RWPE2 (cell line): ENCODE results near the gene HPS4.

Experiments used
- ATAC-seq: fragments of 200-7000 bp; cut with Tn5 transposase; 3 replicates; pipeline ENCODE4 v1.9.1; 2021; ENCODE audit warnings: low read depth
- DNase-seq: peaks from one replicate; pipeline ENCODE4 v3.0.0-alpha.2; 2020; ENCODE audit warnings: low spot score
- H3K27ac ChIP-seq: fragments of 450-650 bp; 2 replicates; pipeline ENCODE4 v1.5.1; 2017; ENCODE audit warnings: mild to moderate bottlenecking; ENCODE audit not compliant: poor library complexity, severe bottlenecking
- H3K27me3 ChIP-seq: fragments of 250-450 bp; sonication (Bioruptor Pico); 2 replicates; pipeline ENCODE4 v1.5.1; 2021; ENCODE audit warnings: mild to moderate bottlenecking, moderate library complexity; ENCODE audit not compliant: insufficient read depth, poor library complexity, severe bottlenecking
- H3K36me3 ChIP-seq: fragments of 250-450 bp; sonication (Bioruptor Pico); 2 replicates; pipeline ENCODE4 v1.5.1; 2020; ENCODE audit warnings: low read depth, mild to moderate bottlenecking, moderate library complexity
- H3K4me1 ChIP-seq: fragments of 250-450 bp; sonication (Bioruptor Pico); 2 replicates; pipeline ENCODE4 v1.5.1; 2021; ENCODE audit warnings: mild to moderate bottlenecking, moderate library complexity; ENCODE audit not compliant: insufficient read depth, poor library complexity, severe bottlenecking
- H3K4me3 ChIP-seq: fragments of 250-450 bp; sonication (Bioruptor Pico); 2 replicates; pipeline ENCODE4 v1.5.1; 2021; ENCODE audit warnings: mild to moderate bottlenecking, moderate library complexity; ENCODE audit not compliant: severe bottlenecking
- H3K9me3 ChIP-seq: fragments of 250-450 bp; sonication (Bioruptor Pico); 2 replicates; pipeline ENCODE4 v1.5.1; 2021; ENCODE audit warnings: mild to moderate bottlenecking, moderate library complexity; ENCODE audit not compliant: severe bottlenecking
- TF ChIP-seq, protein P1 (sequence below): fragments of 450-650 bp; IDR thresholded peaks from one replicate; pipeline ENCODE4 v1.5.1; 2017; ENCODE audit warnings: mild to moderate bottlenecking, moderate library complexity; ENCODE audit not compliant: poor library complexity, severe bottlenecking

HPS4 gene

DNA sequence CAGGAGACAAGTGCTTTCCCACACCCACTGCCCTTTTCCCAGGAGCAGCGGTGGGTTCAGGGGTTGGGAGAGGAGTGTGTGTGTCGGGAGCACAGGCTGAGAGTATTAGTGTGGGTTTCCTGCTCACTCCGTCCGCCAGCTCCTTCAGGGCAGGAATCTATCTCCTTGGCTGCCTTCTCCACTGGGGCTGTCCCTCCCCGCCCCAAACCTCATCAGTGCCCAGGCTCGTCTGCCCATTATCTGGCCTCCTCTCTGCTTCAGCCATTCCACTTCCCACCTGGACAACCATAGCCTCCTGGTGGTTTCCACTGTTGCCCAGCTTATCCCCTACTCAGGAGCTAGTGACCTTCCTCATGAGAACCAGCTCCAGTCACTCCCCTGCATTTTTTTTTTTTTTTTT lies 34.6 kb downstream of the HPS4 start:
- H3K27me3 ChIP-seq: no peaks in the 10 kb centered on the region
- H3K4me1 ChIP-seq: no peaks in the 10 kb centered on the region
- no peak overlapping the region for H3K4me3 ChIP-seq
- ATAC-seq: no peak
- H3K9me3 ChIP-seq: no peaks in the 10 kb centered on the region
- H3K36me3 ChIP-seq: peaks cover 34% of the 10 kb centered on the region
- TF ChIP-seq, protein P1, sequence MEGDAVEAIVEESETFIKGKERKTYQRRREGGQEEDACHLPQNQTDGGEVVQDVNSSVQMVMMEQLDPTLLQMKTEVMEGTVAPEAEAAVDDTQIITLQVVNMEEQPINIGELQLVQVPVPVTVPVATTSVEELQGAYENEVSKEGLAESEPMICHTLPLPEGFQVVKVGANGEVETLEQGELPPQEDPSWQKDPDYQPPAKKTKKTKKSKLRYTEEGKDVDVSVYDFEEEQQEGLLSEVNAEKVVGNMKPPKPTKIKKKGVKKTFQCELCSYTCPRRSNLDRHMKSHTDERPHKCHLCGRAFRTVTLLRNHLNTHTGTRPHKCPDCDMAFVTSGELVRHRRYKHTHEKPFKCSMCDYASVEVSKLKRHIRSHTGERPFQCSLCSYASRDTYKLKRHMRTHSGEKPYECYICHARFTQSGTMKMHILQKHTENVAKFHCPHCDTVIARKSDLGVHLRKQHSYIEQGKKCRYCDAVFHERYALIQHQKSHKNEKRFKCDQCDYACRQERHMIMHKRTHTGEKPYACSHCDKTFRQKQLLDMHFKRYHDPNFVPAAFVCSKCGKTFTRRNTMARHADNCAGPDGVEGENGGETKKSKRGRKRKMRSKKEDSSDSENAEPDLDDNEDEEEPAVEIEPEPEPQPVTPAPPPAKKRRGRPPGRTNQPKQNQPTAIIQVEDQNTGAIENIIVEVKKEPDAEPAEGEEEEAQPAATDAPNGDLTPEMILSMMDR: no peak
- H3K27ac ChIP-seq: no peak overlapping the region
- no peak for DNase-seq

GRCh38 chr22:26448334-26448733 lies 35.2 kb downstream of the HPS4 start:
- no peak for ATAC-seq
- Histone ChIP-seq H3K27ac (no peak overlapping the region), H3K27me3 (no peaks in the 10 kb centered on the region), H3K4me3 (no peak overlapping the region), H3K36me3 (peaks cover 28% of the 10 kb centered on the region), H3K9me3 (no peaks in the 10 kb centered on the region), H3K4me1 (no peaks in the 10 kb centered on the region)
- TF ChIP-seq, protein P1: no peak
- no peak for DNase-seq

DNA sequence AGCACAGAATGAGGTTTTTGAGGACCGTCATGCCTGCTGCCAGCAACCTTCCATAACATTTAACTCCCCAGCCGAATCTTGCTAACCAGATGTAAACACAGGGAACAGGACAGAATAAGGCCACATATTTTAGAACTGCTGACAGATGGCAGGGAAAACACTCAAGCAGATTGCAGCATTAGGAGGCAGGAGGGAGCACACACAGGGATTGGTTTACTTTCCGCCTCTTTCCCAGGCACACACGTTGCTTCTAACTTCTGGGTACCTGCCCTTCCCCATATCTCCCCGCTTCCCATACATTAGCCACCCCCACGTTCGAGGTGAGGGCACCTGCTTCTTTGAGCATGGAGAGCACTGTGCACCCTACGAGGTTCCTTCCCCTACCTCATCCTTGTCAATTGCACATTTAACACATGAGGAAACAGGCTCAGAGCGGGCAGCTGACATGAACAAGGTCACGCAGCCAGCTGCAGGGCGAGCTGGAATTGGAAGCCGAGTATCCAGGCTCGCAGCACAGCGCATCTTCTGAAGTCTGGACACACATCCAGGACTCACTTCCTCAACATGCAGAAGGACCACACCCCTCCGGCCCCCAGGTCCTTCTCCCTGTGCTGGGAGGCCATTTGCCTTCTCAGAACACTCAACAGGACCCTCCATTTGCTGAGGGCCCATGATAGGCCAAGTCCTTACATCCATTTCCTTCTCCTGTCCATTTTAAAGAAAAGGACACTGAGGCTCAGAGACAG lies 35.8 kb downstream of the HPS4 start:
- Histone ChIP-seq H3K27ac (no peak overlapping the region), H3K4me3 (no peak overlapping the region), H3K27me3 (no peaks in the 10 kb centered on the region), H3K9me3 (no peaks in the 10 kb centered on the region), H3K4me1 (peaks cover 2% of the 10 kb centered on the region), H3K36me3 (peaks cover 22% of the 10 kb centered on the region)
- TF ChIP-seq, protein P1: no peak
- ATAC-seq: no peak
- DNase-seq: no peak

DNA sequence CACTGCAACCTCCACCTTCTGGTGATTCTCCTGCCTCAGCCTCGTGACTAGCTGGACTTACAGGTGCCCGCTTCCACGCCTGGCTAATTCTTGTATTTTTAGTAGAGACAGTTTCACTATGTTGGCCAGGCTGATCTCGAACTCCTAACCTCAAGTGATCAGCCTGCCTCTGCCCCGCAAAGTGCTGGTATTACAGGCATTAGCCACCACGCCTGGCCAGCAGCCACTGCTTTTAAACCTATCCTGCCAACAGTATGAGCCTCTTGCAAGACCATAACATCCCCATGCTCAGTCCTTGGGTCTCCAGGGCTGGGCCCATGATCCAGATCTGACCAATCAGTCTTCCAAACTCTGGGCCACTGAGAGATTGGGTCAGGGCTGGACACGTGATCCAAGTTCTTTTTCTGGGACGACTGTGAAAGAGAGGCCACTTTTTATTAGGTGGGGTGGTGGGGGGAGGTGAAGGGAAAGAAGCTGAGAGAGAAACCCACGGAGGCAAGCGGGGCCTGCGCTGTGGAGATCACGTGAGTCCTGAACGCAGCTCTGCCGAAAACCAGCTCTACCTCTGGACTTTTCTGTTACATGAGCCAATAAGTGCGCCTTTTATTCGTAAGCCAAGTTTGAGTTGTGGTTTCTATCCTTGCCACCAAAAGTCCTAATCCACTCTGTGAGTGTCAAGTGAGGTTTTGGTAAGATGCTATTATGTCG lies 36.6 kb downstream of the HPS4 start:
- DNase-seq (no peak), ATAC-seq (no peak)
- Histone ChIP-seq H3K36me3 (peaks cover 15% of the 10 kb centered on the region), H3K4me1 (peaks cover 9% of the 10 kb centered on the region), H3K4me3 (no peak overlapping the region), H3K27ac (no peak overlapping the region), H3K27me3 (no peaks in the 10 kb centered on the region), H3K9me3 (no peaks in the 10 kb centered on the region)
- TF ChIP-seq, protein P1: no peak
